Measurements from ENCODE around the gene TOMM22.

Gene TOMM22

DNA sequence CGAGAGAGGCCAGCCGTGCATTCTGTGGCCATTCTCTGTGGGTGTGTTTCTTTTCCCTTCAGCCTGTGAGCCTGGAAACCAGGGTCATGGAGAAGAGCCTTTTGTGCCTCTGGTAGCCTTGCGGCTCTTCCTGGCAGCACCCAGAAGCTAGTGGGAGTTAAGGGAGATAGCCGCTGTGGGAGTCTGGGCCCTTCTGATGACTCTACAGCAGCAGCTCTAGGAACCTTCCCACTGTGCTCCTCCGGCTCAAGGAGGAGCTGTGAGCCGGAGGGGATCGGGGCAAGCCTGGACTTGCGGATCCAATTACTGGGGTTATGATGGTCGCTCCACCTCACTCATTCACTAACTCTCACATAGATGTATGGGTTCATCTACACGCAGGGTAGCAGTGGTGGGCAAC is 34.5 kb downstream of the TOMM22 start:
- H3K9me3 ChIP-seq (ENCODE audit: insufficient read depth, low read depth, low read length), result no peaks in the 10 kb centered on the region
- H3K4me1 ChIP-seq (ENCODE audit: insufficient read depth, low read length), result peaks cover 22% of the 10 kb centered on the region
- 95% methylated on average over 10 of the region's 10 CpGs for WGBS
- no peak overlapping the region for H3K27ac ChIP-seq (ENCODE audit: low read depth, low read length)
- H3K9ac ChIP-seq (ENCODE audit: low read depth, low read length), result no peak overlapping the region
- peaks cover 52% of the 10 kb centered on the region for H3K36me3 ChIP-seq (ENCODE audit: insufficient read depth, low read length)
- H3K27me3 ChIP-seq (ENCODE audit: insufficient read depth, low read length), result no peaks in the 10 kb centered on the region
- H3K4me3 ChIP-seq (ENCODE audit: low read length), result no peak overlapping the region

GRCh38 chr22:38716826-38717225 is 35.1 kb downstream of the TOMM22 start:
- H3K9me3 ChIP-seq (ENCODE audit: insufficient read depth, low read depth, low read length), result no peaks in the 10 kb centered on the region
- H3K4me1 ChIP-seq (ENCODE audit: insufficient read depth, low read length), result peaks cover 22% of the 10 kb centered on the region
- peaks cover 57% of the 10 kb centered on the region for H3K36me3 ChIP-seq (ENCODE audit: insufficient read depth, low read length)
- H3K27ac ChIP-seq (ENCODE audit: low read depth, low read length), result no peak overlapping the region
- no peaks in the 10 kb centered on the region for H3K27me3 ChIP-seq (ENCODE audit: insufficient read depth, low read length)
- H3K4me3 ChIP-seq (ENCODE audit: low read length), result no peak overlapping the region
- no peak overlapping the region for H3K9ac ChIP-seq (ENCODE audit: low read depth, low read length)
- 91% methylated on average over 9 of the region's 9 CpGs for WGBS

DNA sequence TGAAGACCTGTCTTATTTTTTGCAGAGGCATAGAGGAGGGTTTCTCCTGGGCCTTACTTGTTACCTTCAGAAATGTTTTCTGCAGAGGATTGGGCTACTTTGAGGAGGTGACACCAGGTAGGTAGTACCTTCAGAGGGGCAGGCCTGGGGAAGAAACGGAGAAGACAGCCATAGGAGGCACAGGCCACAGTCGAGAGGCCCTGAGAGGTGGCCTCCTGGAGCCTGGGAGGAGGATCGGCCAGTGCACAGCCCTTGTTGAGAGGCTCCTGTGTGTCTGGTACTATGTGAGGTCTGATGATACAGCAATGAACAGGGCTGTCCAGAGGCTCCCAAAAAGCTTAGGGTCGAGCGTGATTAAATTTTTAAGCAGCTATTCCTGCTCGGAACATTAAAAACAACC is 35.5 kb downstream of the TOMM22 start:
- WGBS, result 92% methylated on average over 6 of the region's 6 CpGs
- Histone ChIP-seq H3K4me1 (ENCODE audit: insufficient read depth, low read length) (peaks cover 19% of the 10 kb centered on the region), H3K4me3 (ENCODE audit: low read length) (no peak overlapping the region), H3K36me3 (ENCODE audit: insufficient read depth, low read length) (peaks cover 61% of the 10 kb centered on the region), H3K27me3 (ENCODE audit: insufficient read depth, low read length) (no peaks in the 10 kb centered on the region), H3K27ac (ENCODE audit: low read depth, low read length) (no peak overlapping the region), H3K9me3 (ENCODE audit: insufficient read depth, low read depth, low read length) (no peaks in the 10 kb centered on the region), H3K9ac (ENCODE audit: low read depth, low read length) (no peak overlapping the region)

DNA sequence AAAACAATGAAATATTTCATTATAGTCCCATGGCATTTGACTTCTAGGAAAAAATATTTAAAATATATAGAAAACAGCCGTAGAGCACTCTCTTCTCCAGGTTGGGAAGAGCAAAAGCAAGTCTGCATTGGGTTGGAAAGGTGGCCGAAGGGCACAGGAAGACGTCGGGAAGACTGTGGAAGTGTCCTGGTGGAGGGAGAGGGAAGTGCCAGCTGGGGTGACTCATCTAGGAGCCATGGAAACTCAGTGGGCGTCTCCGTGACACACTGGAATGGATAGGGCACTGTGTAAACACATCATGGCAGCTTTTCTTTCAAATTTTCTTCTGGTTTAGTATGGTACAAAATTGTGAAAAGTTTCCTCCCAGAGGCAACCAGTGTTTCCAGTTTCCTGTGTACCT is 36.7 kb downstream of the TOMM22 start:
- Histone ChIP-seq H3K27me3 (ENCODE audit: insufficient read depth, low read length) (no peaks in the 10 kb centered on the region), H3K27ac (ENCODE audit: low read depth, low read length) (no peak overlapping the region), H3K9me3 (ENCODE audit: insufficient read depth, low read depth, low read length) (no peaks in the 10 kb centered on the region), H3K36me3 (ENCODE audit: insufficient read depth, low read length) (peaks cover 73% of the 10 kb centered on the region), H3K4me1 (ENCODE audit: insufficient read depth, low read length) (peaks cover 7% of the 10 kb centered on the region; the same call in 1 of the 2 replicates), H3K9ac (ENCODE audit: low read depth, low read length) (no peak overlapping the region), H3K4me3 (ENCODE audit: low read length) (no peak overlapping the region)
- WGBS, result 68% methylated on average over 6 of the region's 6 CpGs

DNA sequence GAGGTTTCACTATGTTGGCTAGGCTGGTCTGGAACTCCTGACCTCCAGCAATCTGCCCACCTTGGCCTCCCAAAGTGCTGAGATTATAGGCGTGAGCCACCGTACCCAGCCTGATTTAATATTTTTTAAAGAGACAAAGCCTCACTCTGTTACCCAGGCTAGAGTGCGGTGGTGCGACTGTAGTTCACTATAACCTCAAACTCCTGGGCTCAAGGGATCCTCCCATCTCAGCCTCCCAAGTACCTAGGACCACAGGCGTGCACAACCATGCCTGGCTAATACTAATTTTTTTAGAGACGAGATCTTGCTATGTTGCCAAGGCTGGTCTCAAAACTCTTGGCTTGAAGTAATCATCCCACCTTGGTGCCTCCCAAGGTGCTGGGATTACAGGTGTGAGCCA is 37.4 kb downstream of the TOMM22 start:
- Histone ChIP-seq H3K4me1 (ENCODE audit: insufficient read depth, low read length) (peaks cover 3% of the 10 kb centered on the region; the same call in 1 of the 2 replicates), H3K27ac (ENCODE audit: low read depth, low read length) (no peak overlapping the region), H3K36me3 (ENCODE audit: insufficient read depth, low read length) (peaks cover 81% of the 10 kb centered on the region), H3K9me3 (ENCODE audit: insufficient read depth, low read depth, low read length) (no peaks in the 10 kb centered on the region), H3K27me3 (ENCODE audit: insufficient read depth, low read length) (no peaks in the 10 kb centered on the region), H3K9ac (ENCODE audit: low read depth, low read length) (no peak overlapping the region), H3K4me3 (ENCODE audit: low read length) (no peak overlapping the region)
- 96% methylated on average over 6 of the region's 6 CpGs for WGBS

GRCh38 chr22:38720350-38720749 is 38.6 kb downstream of the TOMM22 start:
- Histone ChIP-seq H3K4me3 (ENCODE audit: low read length) (no peak overlapping the region), H3K27me3 (ENCODE audit: insufficient read depth, low read length) (no peaks in the 10 kb centered on the region), H3K4me1 (ENCODE audit: insufficient read depth, low read length) (peaks cover 3% of the 10 kb centered on the region; the same call in 1 of the 2 replicates), H3K9me3 (ENCODE audit: insufficient read depth, low read depth, low read length) (no peaks in the 10 kb centered on the region), H3K9ac (ENCODE audit: low read depth, low read length) (no peak overlapping the region), H3K36me3 (ENCODE audit: insufficient read depth, low read length) (peaks cover 88% of the 10 kb centered on the region), H3K27ac (ENCODE audit: low read depth, low read length) (no peak overlapping the region)
- 97% methylated on average over 3 of the region's 3 CpGs for WGBS

DNA sequence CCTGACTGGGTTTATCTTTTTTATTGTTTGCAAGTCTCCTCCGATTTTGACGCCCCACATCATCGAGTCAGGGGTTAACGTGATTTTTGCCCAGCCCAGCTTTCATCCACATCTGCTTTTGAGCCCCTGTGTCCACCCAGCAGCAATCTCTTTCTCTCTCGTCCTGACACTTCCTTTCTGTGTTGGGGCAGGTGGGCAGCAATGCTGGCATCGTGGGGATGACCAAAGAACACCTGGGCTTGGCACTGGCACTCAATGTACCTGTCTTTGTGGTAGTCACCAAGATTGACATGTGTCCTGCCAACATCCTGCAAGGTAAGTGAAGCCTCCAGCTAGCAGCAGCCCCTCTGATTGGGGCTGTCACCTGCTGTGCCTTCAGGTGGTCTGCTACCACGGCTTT is 39.8 kb downstream of the TOMM22 start:
- no peaks in the 10 kb centered on the region for H3K27me3 ChIP-seq (ENCODE audit: insufficient read depth, low read length)
- H3K27ac ChIP-seq (ENCODE audit: low read depth, low read length), result no peak overlapping the region
- H3K4me3 ChIP-seq (ENCODE audit: low read length), result no peak overlapping the region
- no peaks in the 10 kb centered on the region for H3K9me3 ChIP-seq (ENCODE audit: insufficient read depth, low read depth, low read length)
- no peak overlapping the region for H3K9ac ChIP-seq (ENCODE audit: low read depth, low read length)
- peaks cover 3% of the 10 kb centered on the region; the same call in 1 of the 2 replicates for H3K4me1 ChIP-seq (ENCODE audit: insufficient read depth, low read length)
- peaks cover 88% of the 10 kb centered on the region for H3K36me3 ChIP-seq (ENCODE audit: insufficient read depth, low read length)
- 91% methylated on average over 7 of the region's 7 CpGs for WGBS

DNA sequence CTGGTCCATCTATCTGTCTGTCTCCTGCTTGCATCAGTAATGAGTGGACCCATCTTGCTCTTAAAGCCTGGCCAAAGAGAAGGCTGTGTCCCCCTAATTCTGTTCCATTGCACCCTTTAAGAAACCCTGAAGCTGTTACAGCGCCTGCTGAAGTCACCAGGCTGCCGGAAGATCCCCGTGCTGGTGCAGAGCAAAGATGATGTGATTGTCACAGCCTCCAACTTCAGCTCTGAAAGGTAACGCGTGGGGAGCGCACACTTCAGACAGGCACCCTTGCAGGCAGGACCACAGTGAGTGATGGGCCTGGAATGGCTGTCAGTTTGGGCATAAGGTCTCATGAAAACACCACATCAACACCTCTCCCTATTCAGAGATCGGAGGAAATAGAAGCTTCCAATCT is 42.4 kb downstream of the TOMM22 start:
- no peak overlapping the region for H3K9ac ChIP-seq (ENCODE audit: low read depth, low read length)
- H3K36me3 ChIP-seq (ENCODE audit: insufficient read depth, low read length), result peaks cover 93% of the 10 kb centered on the region
- no peak overlapping the region for H3K4me3 ChIP-seq (ENCODE audit: low read length)
- no peaks in the 10 kb centered on the region for H3K4me1 ChIP-seq (ENCODE audit: insufficient read depth, low read length)
- no peaks in the 10 kb centered on the region for H3K27me3 ChIP-seq (ENCODE audit: insufficient read depth, low read length)
- no peaks in the 10 kb centered on the region for H3K9me3 ChIP-seq (ENCODE audit: insufficient read depth, low read depth, low read length)
- no peak overlapping the region for H3K27ac ChIP-seq (ENCODE audit: low read depth, low read length)
- 98% methylated on average over 7 of the region's 7 CpGs for WGBS

DNA sequence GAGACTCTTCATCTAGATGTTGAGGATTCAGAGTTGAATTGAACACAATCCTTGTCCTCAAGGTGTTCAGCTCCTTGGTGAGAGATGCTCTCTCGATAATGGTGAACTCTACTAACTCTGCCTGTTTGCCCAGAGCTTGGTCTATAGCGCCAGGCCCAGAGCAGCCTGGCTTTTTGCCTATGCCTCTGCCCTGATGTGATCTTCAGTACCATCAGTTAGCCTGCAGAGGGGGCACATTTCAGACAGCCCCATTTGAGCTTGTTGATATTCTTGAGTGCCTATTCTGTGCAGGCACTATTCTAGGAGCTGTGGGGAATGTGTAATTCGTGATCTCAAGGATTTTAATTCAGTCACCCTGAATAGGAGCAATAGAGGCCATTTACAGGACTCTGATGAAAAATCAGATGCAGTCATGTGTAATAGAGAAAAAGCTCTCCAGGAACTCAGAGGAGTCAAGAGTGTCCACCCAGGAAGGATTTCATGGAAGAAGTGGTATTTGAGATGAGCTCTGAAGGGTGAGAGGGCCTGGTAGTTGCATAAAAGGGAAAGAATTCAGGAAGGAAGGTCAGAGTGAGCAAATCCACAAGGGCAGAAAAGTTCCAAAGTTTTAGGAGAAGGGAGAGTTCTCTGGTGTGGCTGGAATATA is 43.3 kb downstream of the TOMM22 start:
- Histone ChIP-seq H3K9ac (ENCODE audit: low read depth, low read length) (no peak overlapping the region), H3K4me1 (ENCODE audit: insufficient read depth, low read length) (no peaks in the 10 kb centered on the region), H3K4me3 (ENCODE audit: low read length) (no peak overlapping the region), H3K9me3 (ENCODE audit: insufficient read depth, low read depth, low read length) (no peaks in the 10 kb centered on the region), H3K27me3 (ENCODE audit: insufficient read depth, low read length) (no peaks in the 10 kb centered on the region), H3K27ac (ENCODE audit: low read depth, low read length) (no peak overlapping the region), H3K36me3 (ENCODE audit: insufficient read depth, low read length) (peaks cover 97% of the 10 kb centered on the region)
- WGBS, result 90% methylated on average over 3 of the region's 3 CpGs

DNA sequence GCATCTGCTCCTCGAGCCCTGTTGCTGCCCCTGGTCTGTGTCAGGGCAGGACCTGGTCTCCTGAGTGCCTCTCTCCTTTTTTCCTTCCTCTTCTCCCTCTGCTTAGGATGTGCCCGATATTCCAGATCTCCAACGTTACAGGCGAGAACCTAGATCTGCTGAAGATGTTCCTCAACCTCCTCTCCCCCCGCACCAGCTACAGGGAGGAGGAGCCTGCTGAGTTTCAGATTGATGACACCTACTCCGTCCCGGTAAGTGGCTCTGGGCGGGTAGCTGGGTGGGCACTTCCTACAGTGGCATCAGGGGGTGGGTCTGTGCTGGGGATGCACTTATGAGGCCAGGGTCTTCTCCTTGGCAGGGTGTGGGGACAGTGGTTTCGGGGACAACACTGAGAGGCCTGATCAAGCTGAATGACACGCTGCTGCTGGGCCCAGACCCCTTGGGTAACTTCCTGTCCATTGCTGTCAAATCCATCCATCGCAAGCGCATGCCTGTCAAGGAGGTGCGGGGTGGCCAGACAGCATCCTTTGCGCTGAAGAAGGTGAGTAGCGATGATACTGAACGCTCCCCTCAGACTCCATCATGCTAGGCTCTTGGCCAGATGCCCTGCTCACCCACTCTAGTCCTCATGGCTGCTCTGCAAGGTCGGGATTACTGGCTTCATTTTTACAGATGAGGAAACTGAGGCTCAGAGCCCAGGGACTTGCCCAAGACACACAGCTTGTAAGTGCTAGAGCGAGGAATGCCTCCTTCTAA is 44.3 kb downstream of the TOMM22 start:
- Histone ChIP-seq H3K4me1 (ENCODE audit: insufficient read depth, low read length) (no peaks in the 10 kb centered on the region), H3K36me3 (ENCODE audit: insufficient read depth, low read length) (peaks cover 100% of the 10 kb centered on the region), H3K4me3 (ENCODE audit: low read length) (no peak overlapping the region), H3K9me3 (ENCODE audit: insufficient read depth, low read depth, low read length) (no peaks in the 10 kb centered on the region), H3K9ac (ENCODE audit: low read depth, low read length) (no peak overlapping the region), H3K27me3 (ENCODE audit: insufficient read depth, low read length) (no peaks in the 10 kb centered on the region), H3K27ac (ENCODE audit: low read depth, low read length) (no peak overlapping the region)
- 96% methylated on average over 18 of the region's 18 CpGs for whole genome bisulfite sequencing

- Histone ChIP-seq H3K4me1 (ENCODE audit: insufficient read depth, low read length) (no peaks in the 10 kb centered on the region), H3K9ac (ENCODE audit: low read depth, low read length) (no peak overlapping the region), H3K36me3 (ENCODE audit: insufficient read depth, low read length) (peaks cover 95% of the 10 kb centered on the region), H3K27ac (ENCODE audit: low read depth, low read length) (no peak overlapping the region), H3K27me3 (ENCODE audit: insufficient read depth, low read length) (no peaks in the 10 kb centered on the region), H3K4me3 (ENCODE audit: low read length) (no peak overlapping the region), H3K9me3 (ENCODE audit: insufficient read depth, low read depth, low read length) (no peaks in the 10 kb centered on the region)
- WGBS, result 93% methylated on average over 12 of the region's 12 CpGs
These were observed 45.4 kb downstream of the TOMM22 start for GRCh38 chr22:38727123-38727522.

Measured in HUES64 (cell line).